Peyer's patch (tissue), 4 donors: ENCODE data around the gene FBLN7. TPM values are rescaled to one million over a fixed set of nuclear protein-coding genes. Genes with fewer than 3 reads are reported as not detected.
A peak's percentile ranks its signal among the peaks of the same experiment; 100 is the strongest.
"Not testable (repeated sequence)": the region's sequence is repeated elsewhere in the genome, so short reads cannot be mapped to it uniquely, and the experiment has no call there.

Experiments
- DNase-seq, 3 donors: peaks; one replicate each; pipeline ENCODE4 v3.0.0-alpha.2; 2017 to 2019
- H3K27ac ChIP-seq, 4 donors: fragments of 200-600 bp; sonication (generic); one replicate each; pipeline ENCODE4 v1.5.1; 2016 to 2019
- H3K27me3 ChIP-seq, 2 donors: fragments of 200-600 bp; sonication (generic); one replicate each; pipeline ENCODE4 v1.5.1; 2019
- H3K36me3 ChIP-seq, 3 donors: fragments of 200-600 bp; sonication (generic); one replicate each; pipeline ENCODE4 v1.5.1; 2016 to 2019
- H3K4me1 ChIP-seq, 4 donors: fragments of 200-600 bp; sonication (generic); one replicate each; pipeline ENCODE4 v1.5.1; 2016 to 2019
- H3K4me3 ChIP-seq, 4 donors: fragments of 200-600 bp; sonication (generic); 1 replicate in 3 of 4; 2 replicates in 1 of 4; pipeline ENCODE4 v1.5.1; 2016 to 2019; ENCODE audit warnings: mild to moderate bottlenecking in 1 of 4
- H3K9me3 ChIP-seq, 4 donors: fragments of 200-600 bp; sonication (generic); one replicate each; pipeline ENCODE4 v1.5.1; 2016 to 2019; ENCODE audit warnings: mild to moderate bottlenecking in 1 of 4
- CTCF ChIP-seq, 6 experiments: fragments of 450-650 bp in 4 of 6; fragments of 200-600 bp in 2 of 6; sonication (generic) in 1 of 6; IDR thresholded peaks; one replicate each; pipeline ENCODE4 v1.5.1; 2017 to 2019; ENCODE audit warnings: antibody characterized with exemption in 6 of 6, mild to moderate bottlenecking in 3 of 6, moderate library complexity in 1 of 6
- POLR2A ChIP-seq, 2 donors: fragments of 450-650 bp; IDR thresholded peaks; one replicate each; pipeline ENCODE4 v1.5.1; 2017; ENCODE audit warnings: antibody characterized with exemption in 2 of 2, mild to moderate bottlenecking in 2 of 2, moderate library complexity in 2 of 2
- total RNA-seq, 4 donors: library from RNA; depleted of rRNA; stranded (reverse); fragments of >200 nt; gene quantifications; one replicate each; pipeline ENCODE4 v1.1.0, GENCODE V29; 2016

FBLN7 gene
- total RNA-seq, 4 donors from 2014 or later = 1.5 to 7.4 (median 1.9) TPM; not detected in 1

DNA sequence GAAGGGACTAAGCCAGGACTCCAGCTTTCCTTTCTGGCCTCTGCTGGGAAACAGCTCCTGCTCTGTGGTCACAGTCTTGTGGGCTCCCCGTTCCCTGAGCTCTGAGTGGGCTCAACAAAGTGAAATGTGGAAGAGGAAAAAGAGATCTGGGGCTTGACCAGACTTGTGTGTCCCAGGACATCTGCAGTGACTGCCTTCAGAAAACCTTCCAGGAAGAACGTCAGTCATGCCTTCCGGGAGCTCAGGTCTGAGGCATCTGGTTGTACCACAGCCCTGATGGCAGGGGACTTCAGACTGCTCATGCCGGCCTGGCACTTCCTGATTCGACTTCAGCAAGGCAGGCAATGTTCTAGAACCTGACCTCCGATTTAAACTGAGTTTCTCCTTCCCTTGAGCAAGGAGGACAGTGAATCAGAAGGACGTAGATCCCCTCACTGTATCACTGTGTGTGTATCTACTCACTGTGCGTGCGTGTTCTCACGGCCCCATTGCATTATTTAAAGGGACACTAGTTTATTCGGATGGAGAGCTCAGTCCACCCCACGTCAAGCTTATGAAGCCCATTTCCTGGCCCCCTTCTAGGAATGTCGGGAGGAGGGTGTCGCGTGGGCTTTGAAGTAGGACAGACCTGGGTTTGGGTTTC is 548 bp upstream of the FBLN7 start:
- peak in 1 of 3 donors; percentile 61 for DNase-seq
- no peak for TF ChIP-seq POLR2A (IDR thresholded peaks at IDR 0.05)
- TF ChIP-seq CTCF (IDR thresholded peaks at IDR 0.05) = no peak
- peak overlapping the region; percentile 31 to 71 (median 54) for H3K4me3 ChIP-seq
- no peaks in the 10 kb centered on the region for H3K4me1 ChIP-seq
- H3K27ac ChIP-seq = no peak overlapping the region
- no peaks in the 10 kb centered on the region for H3K27me3 ChIP-seq
- no peaks in the 10 kb centered on the region for H3K9me3 ChIP-seq
- H3K36me3 ChIP-seq = no peaks in the 10 kb centered on the region

- H3K36me3 ChIP-seq, H3K4me1 ChIP-seq, H3K27me3 ChIP-seq, H3K27ac ChIP-seq, DNase-seq, H3K9me3 ChIP-seq: not testable (repeated sequence)
- H3K4me3 ChIP-seq = peak overlapping the region in 1 of 4 donors; percentile 58
These were observed 939 bp downstream of the FBLN7 start for GRCh38 chr2:112139033-112139614.

- not testable (repeated sequence) for H3K4me1 ChIP-seq, H3K4me3 ChIP-seq, H3K27me3 ChIP-seq, DNase-seq, H3K27ac ChIP-seq, H3K9me3 ChIP-seq, H3K36me3 ChIP-seq
These were observed 1.5 kb downstream of the FBLN7 start for GRCh38 chr2:112139661-112140204.

GRCh38 chr2:112140205-112140802 is 2.1 kb downstream of the FBLN7 start:
- Histone ChIP-seq H3K4me3 (no peak overlapping the region), H3K36me3 (no peaks in the 10 kb centered on the region), H3K4me1 (no peaks in the 10 kb centered on the region), H3K27ac (no peak overlapping the region), H3K27me3 (no peaks in the 10 kb centered on the region), H3K9me3 (no peaks in the 10 kb centered on the region)
- no peak for TF ChIP-seq POLR2A (IDR thresholded peaks at IDR 0.05)
- no peak for TF ChIP-seq CTCF (IDR thresholded peaks at IDR 0.05)
- DNase-seq = no peak

DNA sequence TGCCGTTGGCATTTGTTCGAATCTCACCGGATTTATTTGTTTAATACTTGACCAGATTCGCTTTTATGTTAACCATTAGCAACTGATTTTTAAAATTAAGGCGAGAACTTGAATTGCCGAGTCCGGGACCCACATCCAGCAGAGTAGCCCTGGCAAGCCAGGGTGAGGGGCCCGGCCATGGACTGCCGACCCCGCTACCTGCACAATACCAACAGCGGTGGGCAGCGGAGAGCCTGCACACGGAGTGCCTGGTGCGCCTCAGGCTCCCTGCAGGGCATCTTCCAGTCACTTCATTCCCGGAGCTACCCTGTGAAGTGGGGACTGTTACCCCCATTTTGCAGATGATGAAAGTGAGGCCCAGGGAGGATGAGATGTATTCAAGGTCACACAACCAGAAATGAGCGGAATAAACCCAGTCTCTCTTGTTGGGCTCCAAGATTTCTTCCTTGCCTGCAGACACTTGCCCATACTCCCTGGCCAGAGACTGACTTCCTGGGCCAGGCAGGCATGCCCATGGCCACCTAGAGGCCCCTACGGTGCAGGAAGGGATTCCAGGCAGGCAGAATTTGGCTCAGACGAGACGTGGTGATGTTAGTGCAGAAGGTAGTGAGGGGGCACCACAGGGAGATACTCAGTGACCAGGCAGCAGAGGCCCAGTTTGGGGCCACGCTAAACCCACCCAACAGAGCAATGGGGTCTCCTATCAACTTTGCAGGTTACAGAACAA is 2.9 kb downstream of the FBLN7 start:
- no peak for DNase-seq
- H3K4me1 ChIP-seq = no peaks in the 10 kb centered on the region
- no peaks in the 10 kb centered on the region for H3K27me3 ChIP-seq
- H3K27ac ChIP-seq = no peak overlapping the region
- H3K9me3 ChIP-seq = no peaks in the 10 kb centered on the region
- no peaks in the 10 kb centered on the region for H3K36me3 ChIP-seq
- no peak overlapping the region for H3K4me3 ChIP-seq
- no peak for TF ChIP-seq POLR2A (IDR thresholded peaks at IDR 0.05)
- TF ChIP-seq CTCF (IDR thresholded peaks at IDR 0.05) = no peak

- Histone ChIP-seq H3K36me3 (no peaks in the 10 kb centered on the region), H3K27me3 (no peaks in the 10 kb centered on the region), H3K4me3 (no peak overlapping the region), H3K4me1 (no peaks in the 10 kb centered on the region), H3K27ac (no peak overlapping the region), H3K9me3 (no peaks in the 10 kb centered on the region)
- DNase-seq = no peak
- TF ChIP-seq CTCF (IDR thresholded peaks at IDR 0.05) (no peak), POLR2A (IDR thresholded peaks at IDR 0.05) (no peak)
These were observed 3.4 kb downstream of the FBLN7 start for GRCh38 chr2:112141626-112142007.
